A549 (cell line): ENCODE results near the gene CAB39. TPM values are rescaled to one million over a fixed set of nuclear protein-coding genes. Genes with fewer than 3 reads are reported as not detected.
A peak's percentile ranks its signal among the peaks of the same experiment; 100 is the strongest.

ENCODE experiments used
- ATAC-seq, 2 experiments: fragments of 200-7000 bp in 1 of 2; fragments of >200 bp in 1 of 2; cut with Nextera tagmentation in 1 of 2; cut with Tn5 transposase in 1 of 2; 3 replicates each; pipeline versions ENCODE4 v1.8.0 to v1.9.1; 2018 to 2020; ENCODE audit warnings: mild to moderate bottlenecking in 1 of 2, moderate library complexity in 1 of 2
- CTCF ChIA-PET: fragments of 300-600 bp; sonication (Branson Sonifier 250); formaldehyde crosslinking; extraction: SDS; loops from one replicate; lab custom pipeline; 2021; ENCODE audit warnings: antibody characterized with exemption, inconsistent platforms; lab: Yijun Ruan, JAX
- POLR2A ChIA-PET: fragments of 350-600 bp; formaldehyde crosslinking; extraction: SDS; loops from one replicate; lab custom pipeline; 2021; ENCODE audit warnings: antibody characterized with exemption, inconsistent platforms; lab: Yijun Ruan, JAX
- DNase-seq, 2 experiments: peaks; one replicate each; pipeline versions ENCODE4 v3.0.0 to v3.0.0-alpha.2; 2011 to 2016; ENCODE audit warnings: low read depth in 1 of 2, low spot score in 1 of 2
- FAIRE-seq: peaks from 2 replicates; lab custom pipeline; 2011; peaks lifted over from hg19 to GRCh38; lab: Jason Lieb, UNC
- H3K27ac ChIP-seq, 2 experiments: fragments of >200 bp; sonication (Bioruptor Twin); formaldehyde crosslinking; 3 replicates each; pipeline ENCODE4 v1.5.1; 2016 to 2017
- H3K4me1 ChIP-seq: fragments of >200 bp; sonication (Bioruptor Twin); formaldehyde crosslinking; 3 replicates; pipeline ENCODE4 v1.6.1; 2016
- H3K4me2 ChIP-seq: fragments of >200 bp; sonication (Bioruptor Twin); formaldehyde crosslinking; 3 replicates; pipeline ENCODE4 v1.6.1; 2016
- H3K4me3 ChIP-seq: fragments of >200 bp; sonication (Bioruptor Twin); formaldehyde crosslinking; 3 replicates; pipeline ENCODE4 v1.5.1; 2016
- H3K9me3 ChIP-seq: fragments of >200 bp; sonication (Bioruptor Twin); formaldehyde crosslinking; 3 replicates; pipeline ENCODE4 v1.6.1; 2016
- ATOH8 ChIP-seq: fragments of 250-450 bp; sonication (Bioruptor Pico); IDR thresholded peaks from 2 replicates; pipeline ENCODE4 v1.5.0; 2020; ENCODE audit warnings: low read depth, mild to moderate bottlenecking, moderate library complexity
- BCL3 ChIP-seq: fragments of >200 bp; sonication (Bioruptor Twin); formaldehyde crosslinking; IDR thresholded peaks from 3 replicates; pipeline ENCODE4 v1.6.1; 2016
- CBX2 ChIP-seq: fragments of 200-600 bp; sonication (generic); IDR thresholded peaks from 2 replicates; pipeline ENCODE4 v1.6.1; 2016; ENCODE audit warnings: low read depth, mild to moderate bottlenecking, borderline replicate concordance
- CHD2 ChIP-seq: fragments of 150-350 bp; IDR thresholded peaks from 2 replicates; pipeline ENCODE4 v1.6.1; 2014; ENCODE audit warnings: low read length; ENCODE audit not compliant: partially characterized antibody
- EP300 ChIP-seq, 2 experiments: fragments of >200 bp; sonication (Bioruptor Twin); formaldehyde crosslinking; IDR thresholded peaks; 2 replicates in 1 of 2; 3 replicates in 1 of 2; pipeline ENCODE4 v1.6.1; 2016 to 2017
- ESRRA ChIP-seq: fragments of 150-350 bp; IDR thresholded peaks from 2 replicates; pipeline ENCODE4 v1.6.1; 2014; ENCODE audit warnings: mild to moderate bottlenecking, low read length, borderline replicate concordance
- HDAC2 ChIP-seq: fragments of 200-600 bp; sonication (generic); IDR thresholded peaks from 2 replicates; pipeline ENCODE4 v1.6.1; 2016
- HOXA7 ChIP-seq: fragments of 250-450 bp; sonication (Bioruptor Pico); IDR thresholded peaks from 2 replicates; pipeline ENCODE4 v1.5.0; 2020; ENCODE audit warnings: mild to moderate bottlenecking, moderate library complexity
- HOXB13 ChIP-seq: fragments of 250-450 bp; sonication (Bioruptor Pico); IDR thresholded peaks from 2 replicates; pipeline ENCODE4 v1.5.0; 2020; ENCODE audit warnings: low read depth, mild to moderate bottlenecking, moderate library complexity
- JUNB ChIP-seq: fragments of >200 bp; sonication (Bioruptor Twin); formaldehyde crosslinking; IDR thresholded peaks from 2 replicates; pipeline ENCODE4 v1.6.1; 2016
- KDM5A ChIP-seq: fragments of 200-600 bp; sonication (generic); IDR thresholded peaks from 2 replicates; pipeline ENCODE4 v1.6.1; 2016; ENCODE audit warnings: antibody characterized with exemption, mild to moderate bottlenecking
- NFE2L2 ChIP-seq: fragments of 150-350 bp; conservative IDR thresholded peaks from 2 replicates; pipeline ENCODE4 v1.6.1; 2014; ENCODE audit warnings: low read length
- NR3C1 ChIP-seq: fragments of >200 bp; sonication (Bioruptor Twin); formaldehyde crosslinking; IDR thresholded peaks from 3 replicates; pipeline ENCODE4 v1.6.1; 2017
- POLR2A ChIP-seq: IDR thresholded peaks from 2 replicates; pipeline ENCODE4 v1.6.1; 2012; ENCODE audit warnings: mild to moderate bottlenecking, low read length
- RARB ChIP-seq: fragments of 250-450 bp; sonication (Bioruptor Pico); IDR thresholded peaks from 2 replicates; pipeline ENCODE4 v1.8.0; 2021; ENCODE audit warnings: mild to moderate bottlenecking, moderate library complexity
- RNF2 ChIP-seq: fragments of 200-600 bp; sonication (generic); IDR thresholded peaks from 2 replicates; pipeline ENCODE4 v1.6.1; 2016; ENCODE audit warnings: low read depth, mild to moderate bottlenecking, antibody characterized with exemption, moderate library complexity, borderline replicate concordance
- TFCP2L1 ChIP-seq: fragments of 250-450 bp; sonication (Bioruptor Pico); IDR thresholded peaks from 2 replicates; pipeline ENCODE4 v1.5.0; 2021; ENCODE audit warnings: mild to moderate bottlenecking
- ZC3H11A ChIP-seq: fragments of 450-650 bp; IDR thresholded peaks from 2 replicates; pipeline ENCODE4 v1.6.1; 2014; ENCODE audit warnings: antibody characterized with exemption, mild to moderate bottlenecking
- ZFP36 ChIP-seq: fragments of 450-650 bp; IDR thresholded peaks from 2 replicates; pipeline ENCODE4 v1.6.1; 2014; ENCODE audit warnings: borderline replicate concordance; ENCODE audit not compliant: partially characterized antibody
- ZNF302 ChIP-seq: fragments of 250-450 bp; sonication (Bioruptor Pico); IDR thresholded peaks from 2 replicates; pipeline ENCODE4 v1.9.0; 2021; ENCODE audit warnings: inconsistent platforms, mild to moderate bottlenecking, moderate library complexity
- WGBS: methylation state at CpG from one replicate; pipeline ENCODE4 v1.1.6; 2017; ENCODE audit errors: missing lambda C conversion rate; 5-methylcytosine and 5-hydroxymethylcytosine counted together
- polyA plus RNA-seq, 4 experiments: library from polyadenylated mRNA; depleted of rRNA in 3 of 4; stranded (reverse); fragments of >200 nt; fragmentation: RNase III in 1 of 4; extraction: RNeasy Plus Mini Kit Qiagen cat#74134 plus additional on column Dnase treatment in 1 of 4; gene quantifications; 2 replicates in 3 of 4; 3 replicates in 1 of 4; pipeline ENCODE4 v1.2.3, GENCODE V29; 2011 to 2017
- TF ChIP-seq, protein P1 (sequence below): IDR thresholded peaks from 2 replicates; pipeline ENCODE4 v1.6.1; 2012
- TF ChIP-seq, protein P2 (sequence below): fragments of 450-650 bp; IDR thresholded peaks from 2 replicates; pipeline ENCODE4 v1.6.1; 2014; ENCODE audit warnings: antibody characterized with exemption
- TF ChIP-seq, protein P3 (sequence below): fragments of 250-450 bp; sonication (Bioruptor Pico); IDR thresholded peaks from 2 replicates; pipeline ENCODE4 v1.5.0; 2021; ENCODE audit warnings: mild to moderate bottlenecking, moderate library complexity, borderline replicate concordance
- TF ChIP-seq, protein P4 (sequence below): IDR thresholded peaks from 2 replicates; pipeline ENCODE4 v1.6.1; 2012; ENCODE audit warnings: low read depth, borderline replicate concordance

CAB39 gene
- polyA plus RNA-seq, 2 of the 4 experiments (the other 2 are of a cell fraction), result 28.4 to 54.2 TPM

DNA sequence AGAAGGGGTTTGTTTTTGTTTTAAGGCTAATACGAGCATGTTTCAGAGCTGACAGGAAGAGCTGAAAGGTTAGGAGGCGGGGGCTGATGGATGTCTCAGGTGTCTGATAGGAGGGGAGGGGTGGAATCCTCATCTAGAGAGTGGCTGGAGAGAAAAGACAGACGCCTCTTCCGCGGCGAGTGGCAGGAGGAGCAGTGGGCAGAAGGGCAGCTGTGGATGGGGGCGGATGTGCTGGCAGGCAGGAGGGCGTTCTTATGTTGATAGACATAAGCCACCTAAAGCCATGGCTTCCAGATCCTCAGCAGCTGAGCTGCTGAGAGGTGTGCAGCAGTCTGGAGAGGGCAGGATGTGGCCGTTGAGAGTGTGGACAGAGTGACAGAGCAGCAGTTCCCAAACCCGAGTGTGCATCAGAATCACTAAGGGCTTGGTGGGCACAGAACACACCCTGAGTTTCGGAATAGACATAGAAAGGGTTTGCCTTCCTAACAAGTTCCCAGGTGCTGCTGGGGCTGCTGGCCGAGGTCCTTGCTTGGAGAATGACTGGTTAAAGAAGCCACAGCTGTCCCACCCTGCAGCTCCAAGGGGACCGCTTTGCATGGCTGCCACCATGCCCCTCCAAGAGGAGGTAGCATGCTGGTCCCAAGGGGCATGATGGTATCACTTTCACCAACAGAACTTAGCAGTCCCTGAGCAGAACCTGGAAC is 149.1 kb downstream of the CAB39 start:
- POLR2A ChIA-PET, result no interaction called here
- H3K9me3 ChIP-seq, result peaks cover 6% of the 10 kb centered on the region; the same call in 1 of the 3 replicates
- FAIRE-seq, result no peak
- ATAC-seq, result 0 out of 6 replicates have a peak, but pooled peaks of 1 of the 2 experiments have one; percentile 6
- no peak overlapping the region for H3K27ac ChIP-seq
- peaks cover 14% of the 10 kb centered on the region; the same call in 2 of the 3 replicates for H3K4me1 ChIP-seq
- no peak overlapping the region for H3K4me3 ChIP-seq
- WGBS, result 49% methylated on average over 12 of the region's 13 CpGs
- TF ChIP-seq HOXA7 (no peak), RARB (CRISPR knock-in tag) (no peak), TFCP2L1 (CRISPR knock-in tag) (no peak), CBX2 (no peak), POLR2A (no peak), NR3C1 (no peak), CHD2 (no peak)
- TF ChIP-seq, all 56 proteins: peak for 0
- DNase-seq, result no peak
- CTCF ChIA-PET, result interaction anchor here (1.1 to 3.4 kb wide), 7 partner anchors 11 to 126 kb away, joined by 3 to 20 read pairs (median 5); no protein-coding TSS in a partner anchor
- H3K4me2 ChIP-seq, result no peak overlapping the region

- CTCF ChIA-PET, result interaction anchor here (1.1 to 3.4 kb wide), 6 partner anchors 10 to 125 kb away, joined by 3 to 20 read pairs (median 6); no protein-coding TSS in a partner anchor
- 71% methylated on average over 5 of the region's 5 CpGs for WGBS
- H3K9me3 ChIP-seq, result peaks cover 6% of the 10 kb centered on the region; the same call in 1 of the 3 replicates
Observed at GRCh38 chr2:230862292-230862691, 149.7 kb downstream of the CAB39 start.

DNA sequence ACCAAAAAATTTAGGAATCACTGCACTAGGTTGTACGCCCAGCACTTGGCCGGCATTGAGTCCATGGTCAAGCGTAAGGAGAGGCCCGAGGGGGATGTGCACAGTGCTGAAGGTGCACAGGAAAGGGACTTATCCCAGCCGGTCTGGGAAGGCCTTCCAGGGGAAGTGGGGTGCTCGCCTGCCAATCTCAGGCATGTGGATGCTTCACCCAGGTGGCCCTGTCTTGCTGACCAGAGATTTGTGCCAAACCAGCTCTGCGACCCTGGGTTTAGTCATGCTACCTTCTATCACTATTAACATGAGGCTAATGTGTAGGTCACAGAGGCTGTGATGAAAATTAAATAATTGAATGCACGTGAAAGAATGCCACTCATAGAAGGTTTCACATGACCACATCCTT is 150.4 kb downstream of the CAB39 start:
- H3K4me3 ChIP-seq, result no peak overlapping the region
- WGBS, result 63% methylated on average over 7 of the region's 8 CpGs
- no peak for DNase-seq
- no peak overlapping the region for H3K27ac ChIP-seq
- ATAC-seq, result no peak
- H3K9me3 ChIP-seq, result peaks cover 6% of the 10 kb centered on the region; the same call in 1 of the 3 replicates
- FAIRE-seq, result no peak
- CTCF ChIA-PET, result interaction anchor here (1.4 to 3.4 kb wide), 4 partner anchors 10 to 124 kb away, joined by 3 to 20 read pairs (median 8); no protein-coding TSS in a partner anchor
- POLR2A ChIA-PET, result no interaction called here
- H3K4me1 ChIP-seq, result peaks cover 21% of the 10 kb centered on the region
- H3K4me2 ChIP-seq, result no peak overlapping the region
- TF ChIP-seq EP300 (IDR thresholded peaks at IDR 0.05) (no peak), RARB (CRISPR knock-in tag) (no peak), RNF2 (no peak), ZFP36 (no peak), ZNF302 (CRISPR knock-in tag) (no peak), HOXB13 (CRISPR knock-in tag) (no peak), NFE2L2 (no peak), ZC3H11A (no peak), ESRRA (no peak), ATOH8 (CRISPR knock-in tag) (no peak), JUNB (no peak)
- TF ChIP-seq, protein P1, sequence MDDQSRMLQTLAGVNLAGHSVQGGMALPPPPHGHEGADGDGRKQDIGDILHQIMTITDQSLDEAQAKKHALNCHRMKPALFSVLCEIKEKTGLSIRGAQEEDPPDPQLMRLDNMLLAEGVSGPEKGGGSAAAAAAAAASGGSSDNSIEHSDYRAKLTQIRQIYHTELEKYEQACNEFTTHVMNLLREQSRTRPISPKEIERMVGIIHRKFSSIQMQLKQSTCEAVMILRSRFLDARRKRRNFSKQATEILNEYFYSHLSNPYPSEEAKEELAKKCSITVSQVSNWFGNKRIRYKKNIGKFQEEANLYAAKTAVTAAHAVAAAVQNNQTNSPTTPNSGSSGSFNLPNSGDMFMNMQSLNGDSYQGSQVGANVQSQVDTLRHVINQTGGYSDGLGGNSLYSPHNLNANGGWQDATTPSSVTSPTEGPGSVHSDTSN, result no peak
- TF ChIP-seq, protein P2, sequence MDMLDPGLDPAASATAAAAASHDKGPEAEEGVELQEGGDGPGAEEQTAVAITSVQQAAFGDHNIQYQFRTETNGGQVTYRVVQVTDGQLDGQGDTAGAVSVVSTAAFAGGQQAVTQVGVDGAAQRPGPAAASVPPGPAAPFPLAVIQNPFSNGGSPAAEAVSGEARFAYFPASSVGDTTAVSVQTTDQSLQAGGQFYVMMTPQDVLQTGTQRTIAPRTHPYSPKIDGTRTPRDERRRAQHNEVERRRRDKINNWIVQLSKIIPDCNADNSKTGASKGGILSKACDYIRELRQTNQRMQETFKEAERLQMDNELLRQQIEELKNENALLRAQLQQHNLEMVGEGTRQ, result no peak

More at GRCh38 chr2:230862292-230862691, 149.7 kb downstream of the CAB39 start:
- H3K4me2 ChIP-seq, result no peak overlapping the region
- no peak for ATAC-seq
- TF ChIP-seq BCL3, result no peak
- TF ChIP-seq JUNB, result no peak
- TF ChIP-seq, protein P3, sequence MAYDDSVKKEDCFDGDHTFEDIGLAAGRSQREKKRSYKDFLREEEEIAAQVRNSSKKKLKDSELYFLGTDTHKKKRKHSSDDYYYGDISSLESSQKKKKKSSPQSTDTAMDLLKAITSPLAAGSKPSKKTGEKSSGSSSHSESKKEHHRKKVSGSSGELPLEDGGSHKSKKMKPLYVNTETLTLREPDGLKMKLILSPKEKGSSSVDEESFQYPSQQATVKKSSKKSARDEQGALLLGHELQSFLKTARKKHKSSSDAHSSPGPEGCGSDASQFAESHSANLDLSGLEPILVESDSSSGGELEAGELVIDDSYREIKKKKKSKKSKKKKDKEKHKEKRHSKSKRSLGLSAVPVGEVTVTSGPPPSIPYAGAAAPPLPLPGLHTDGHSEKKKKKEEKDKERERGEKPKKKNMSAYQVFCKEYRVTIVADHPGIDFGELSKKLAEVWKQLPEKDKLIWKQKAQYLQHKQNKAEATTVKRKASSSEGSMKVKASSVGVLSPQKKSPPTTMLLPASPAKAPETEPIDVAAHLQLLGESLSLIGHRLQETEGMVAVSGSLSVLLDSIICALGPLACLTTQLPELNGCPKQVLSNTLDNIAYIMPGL, result no peak
- TF ChIP-seq NFE2L2, result no peak
- no peak for TF ChIP-seq HDAC2
- no peak for TF ChIP-seq RARB (CRISPR knock-in tag)
- TF ChIP-seq TFCP2L1 (CRISPR knock-in tag), result no peak
- TF ChIP-seq HOXB13 (CRISPR knock-in tag), result no peak
- TF ChIP-seq KDM5A, result no peak
- TF ChIP-seq, protein P4, sequence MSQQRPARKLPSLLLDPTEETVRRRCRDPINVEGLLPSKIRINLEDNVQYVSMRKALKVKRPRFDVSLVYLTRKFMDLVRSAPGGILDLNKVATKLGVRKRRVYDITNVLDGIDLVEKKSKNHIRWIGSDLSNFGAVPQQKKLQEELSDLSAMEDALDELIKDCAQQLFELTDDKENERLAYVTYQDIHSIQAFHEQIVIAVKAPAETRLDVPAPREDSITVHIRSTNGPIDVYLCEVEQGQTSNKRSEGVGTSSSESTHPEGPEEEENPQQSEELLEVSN, result no peak
- no peak for TF ChIP-seq RNF2
- TF ChIP-seq, all 56 proteins: peak for 0
- no peak for FAIRE-seq
- Histone ChIP-seq H3K4me3 (no peak overlapping the region), H3K27ac (no peak overlapping the region), H3K4me1 (peaks cover 20% of the 10 kb centered on the region)
- POLR2A ChIA-PET, result no interaction called here
- no peak for DNase-seq
